DOHH2 (cell line): ENCODE results near the gene TNRC18.

Source experiments
- H3F3A ChIP-seq: fragments of 200-600 bp; sonication (generic), shearing (Covaris generic); 2 replicates; pipeline ENCODE4 v1.6.0; 2016; ENCODE audit warnings: antibody characterized with exemption, mild to moderate bottlenecking; ENCODE audit not compliant: control insufficient read depth, insufficient read depth
- H3K27ac ChIP-seq: fragments of 200-600 bp; sonication (generic); 2 replicates; pipeline ENCODE4 v1.5.1; 2014; ENCODE audit warnings: low read depth, mild to moderate bottlenecking, low read length, moderate library complexity
- H3K27me3 ChIP-seq: fragments of 200-600 bp; sonication (generic); 2 replicates; pipeline ENCODE4 v1.6.1; 2014; ENCODE audit warnings: mild to moderate bottlenecking, low read length, mixed read lengths; ENCODE audit not compliant: control insufficient read depth
- H3K36me3 ChIP-seq: fragments of 200-600 bp; sonication (generic); 2 replicates; pipeline ENCODE4 v1.6.1; 2014; ENCODE audit warnings: mild to moderate bottlenecking, low read length, moderate library complexity, mixed read lengths; ENCODE audit not compliant: control insufficient read depth
- H3K4me1 ChIP-seq: fragments of 200-600 bp; sonication (generic); 2 replicates; pipeline ENCODE4 v1.6.1; 2014; ENCODE audit warnings: mild to moderate bottlenecking, low read length, mixed read lengths; ENCODE audit not compliant: control insufficient read depth
- H3K4me2 ChIP-seq: fragments of 200-600 bp; sonication (generic); 2 replicates; pipeline ENCODE4 v1.6.0; 2014; ENCODE audit warnings: mild to moderate bottlenecking, low read length, moderate library complexity
- H3K4me3 ChIP-seq: fragments of 200-600 bp; sonication (generic); 2 replicates; pipeline ENCODE4 v1.5.1; 2014; ENCODE audit warnings: mild to moderate bottlenecking, low read length, mixed read lengths
- H3K79me2 ChIP-seq: fragments of 200-600 bp; sonication (generic); 2 replicates; pipeline ENCODE4 v1.6.1; 2014; ENCODE audit warnings: mild to moderate bottlenecking, low read length, mixed read lengths; ENCODE audit not compliant: control insufficient read depth
- H3K9me2 ChIP-seq: fragments of 200-600 bp; sonication (generic); replicated peaks from 2 replicates; pipeline ENCODE4 v1.6.1; 2014; ENCODE audit warnings: mild to moderate bottlenecking, low read length, mixed read lengths; ENCODE audit not compliant: control insufficient read depth
- H3K9me3 ChIP-seq: fragments of 200-600 bp; sonication (generic); 2 replicates; pipeline ENCODE4 v1.6.1; 2014; ENCODE audit warnings: antibody characterized with exemption, low read length, mixed read lengths; ENCODE audit not compliant: control insufficient read depth, insufficient read depth
- H4K20me1 ChIP-seq: fragments of 200-600 bp; sonication (generic); 2 replicates; pipeline ENCODE4 v1.6.0; 2014; ENCODE audit warnings: low read depth, mild to moderate bottlenecking, antibody characterized with exemption, low read length, moderate library complexity; ENCODE audit not compliant: control insufficient read depth, insufficient read depth
- EZH2phosphoT487 ChIP-seq: fragments of 200-600 bp; sonication (generic); IDR thresholded peaks from 2 replicates; pipeline ENCODE4 v1.6.1; 2017; ENCODE audit warnings: borderline replicate concordance, mild to moderate bottlenecking, antibody characterized with exemption, low read length, moderate library complexity, mixed read lengths
- TF ChIP-seq, protein P1 (sequence below): fragments of 200-600 bp; sonication (generic); IDR thresholded peaks from one replicate; pipeline ENCODE4 v1.5.1; 2014; ENCODE audit warnings: antibody characterized with exemption, mild to moderate bottlenecking, low read depth, low read length; ENCODE audit not compliant: poor library complexity, severe bottlenecking

TNRC18 gene

DNA sequence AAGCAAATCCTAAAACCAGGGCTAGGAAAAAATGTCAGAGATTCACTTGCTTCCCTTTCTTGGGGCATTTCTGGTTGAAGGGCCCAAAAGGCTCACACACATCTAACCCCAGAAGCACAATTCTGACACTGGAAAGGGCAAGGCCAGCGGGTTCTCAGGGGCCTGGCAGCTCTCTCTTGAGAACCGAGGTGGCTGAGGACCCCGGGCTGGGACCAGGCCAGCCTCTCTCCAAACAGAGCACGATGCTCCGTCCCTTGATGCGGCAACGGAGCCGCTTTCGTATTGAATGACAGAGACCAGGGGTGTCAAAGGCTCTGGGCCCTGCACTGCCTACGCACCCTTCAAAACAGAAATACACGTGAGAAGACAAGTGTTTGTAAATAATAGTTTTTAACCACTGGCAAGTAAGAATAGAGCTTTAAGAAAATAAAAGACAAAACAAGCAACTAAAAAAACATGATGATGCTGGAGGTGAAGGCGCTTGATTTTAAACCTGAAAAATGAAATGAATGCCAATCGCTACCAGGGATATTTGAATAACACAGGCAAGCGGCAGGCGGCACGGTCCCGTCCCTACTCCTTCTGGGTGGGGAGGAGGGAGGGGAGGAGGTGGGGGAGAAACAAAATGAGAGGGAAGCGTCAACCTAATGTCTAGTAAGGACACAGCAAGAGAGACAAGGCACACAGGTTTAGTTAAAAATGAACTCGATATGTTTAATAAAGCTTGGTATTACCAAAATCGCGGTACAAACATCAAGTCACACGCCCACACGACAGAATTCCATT is 72.8 kb downstream of the TNRC18 start:
- Histone ChIP-seq H3K4me1 (no peaks in the 10 kb centered on the region), H3K27me3 (no peaks in the 10 kb centered on the region), H3K79me2 (peaks cover 7% of the 10 kb centered on the region; the same call in 1 of the 2 replicates), H3K4me3 (no peak overlapping the region), H3K27ac (no peak overlapping the region), H4K20me1 (peaks cover 6% of the 10 kb centered on the region; the same call in 1 of the 2 replicates), H3K36me3 (peaks cover 3% of the 10 kb centered on the region; the same call in 1 of the 2 replicates), H3K4me2 (no peak overlapping the region), H3K9me3 (no peaks in the 10 kb centered on the region), H3K9me2 (no peaks in the 10 kb centered on the region), H3F3A (no peaks in the 10 kb centered on the region)
- TF ChIP-seq, protein P1, sequence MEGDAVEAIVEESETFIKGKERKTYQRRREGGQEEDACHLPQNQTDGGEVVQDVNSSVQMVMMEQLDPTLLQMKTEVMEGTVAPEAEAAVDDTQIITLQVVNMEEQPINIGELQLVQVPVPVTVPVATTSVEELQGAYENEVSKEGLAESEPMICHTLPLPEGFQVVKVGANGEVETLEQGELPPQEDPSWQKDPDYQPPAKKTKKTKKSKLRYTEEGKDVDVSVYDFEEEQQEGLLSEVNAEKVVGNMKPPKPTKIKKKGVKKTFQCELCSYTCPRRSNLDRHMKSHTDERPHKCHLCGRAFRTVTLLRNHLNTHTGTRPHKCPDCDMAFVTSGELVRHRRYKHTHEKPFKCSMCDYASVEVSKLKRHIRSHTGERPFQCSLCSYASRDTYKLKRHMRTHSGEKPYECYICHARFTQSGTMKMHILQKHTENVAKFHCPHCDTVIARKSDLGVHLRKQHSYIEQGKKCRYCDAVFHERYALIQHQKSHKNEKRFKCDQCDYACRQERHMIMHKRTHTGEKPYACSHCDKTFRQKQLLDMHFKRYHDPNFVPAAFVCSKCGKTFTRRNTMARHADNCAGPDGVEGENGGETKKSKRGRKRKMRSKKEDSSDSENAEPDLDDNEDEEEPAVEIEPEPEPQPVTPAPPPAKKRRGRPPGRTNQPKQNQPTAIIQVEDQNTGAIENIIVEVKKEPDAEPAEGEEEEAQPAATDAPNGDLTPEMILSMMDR, result no peak
- no peak for TF ChIP-seq EZH2phosphoT487

DNA sequence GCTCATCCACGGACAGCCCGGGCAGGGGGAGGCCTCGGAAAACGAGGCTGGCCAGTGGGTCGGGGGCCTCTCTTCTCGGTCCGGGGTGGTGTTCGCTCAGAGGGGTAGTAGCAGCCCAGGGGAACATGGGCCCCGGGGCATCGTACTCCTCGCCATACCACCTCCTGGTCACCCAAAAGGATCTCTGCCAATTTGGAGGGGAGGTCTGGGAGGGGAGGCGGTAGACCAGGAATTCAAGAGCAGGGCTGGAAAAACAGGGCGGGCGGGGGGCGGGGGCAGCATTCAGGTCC is 73.5 kb downstream of the TNRC18 start:
- Histone ChIP-seq H4K20me1 (peaks cover 6% of the 10 kb centered on the region; the same call in 1 of the 2 replicates), H3K27ac (no peak overlapping the region), H3K27me3 (no peaks in the 10 kb centered on the region), H3F3A (no peaks in the 10 kb centered on the region), H3K9me3 (no peaks in the 10 kb centered on the region), H3K4me2 (no peak overlapping the region), H3K9me2 (no peaks in the 10 kb centered on the region), H3K4me1 (no peaks in the 10 kb centered on the region), H3K79me2 (peaks cover 6% of the 10 kb centered on the region; the same call in 1 of the 2 replicates), H3K4me3 (no peak overlapping the region), H3K36me3 (peaks cover 3% of the 10 kb centered on the region; the same call in 1 of the 2 replicates)
- TF ChIP-seq, protein P1, result no peak
- TF ChIP-seq EZH2phosphoT487, result no peak

DNA sequence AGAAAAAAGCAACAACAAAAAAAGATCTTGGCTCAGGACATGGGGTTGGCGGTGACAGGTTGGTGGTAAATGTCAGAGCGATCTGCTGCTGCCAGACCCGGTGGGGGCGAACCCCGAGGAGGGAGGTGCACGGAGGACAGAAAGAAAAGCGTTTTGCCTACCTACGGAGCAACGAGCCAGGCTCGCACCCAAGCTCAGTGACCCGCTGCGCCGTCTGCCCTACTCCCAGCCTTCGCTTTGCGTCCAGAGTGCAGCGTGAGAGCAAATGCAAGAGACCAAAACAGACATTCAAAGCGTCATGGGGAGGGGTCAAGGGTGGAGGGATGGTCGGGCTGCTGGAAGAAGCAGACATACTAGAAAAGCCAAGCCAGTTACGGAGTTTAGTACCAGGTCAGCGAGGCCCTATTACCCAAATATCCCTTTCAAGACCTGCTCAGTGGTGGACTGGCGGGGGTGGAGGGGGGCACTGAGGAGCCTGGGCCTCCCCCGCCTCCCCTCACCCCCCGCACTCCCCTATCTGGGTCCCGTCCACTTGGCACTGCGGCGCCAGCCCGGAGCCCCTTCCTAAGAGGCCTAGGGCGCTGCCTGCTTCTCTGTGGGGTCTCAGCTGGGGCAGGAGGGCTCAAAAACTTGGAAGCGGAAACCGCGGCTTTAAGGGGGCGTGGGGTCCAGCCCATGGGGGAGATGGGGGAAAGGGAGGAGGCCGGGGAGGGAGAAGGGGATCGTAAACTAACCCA is 74.0 kb downstream of the TNRC18 start:
- no peaks in the 10 kb centered on the region for H3K9me3 ChIP-seq
- no peaks in the 10 kb centered on the region for H3K9me2 ChIP-seq
- H3K79me2 ChIP-seq, result peaks cover 5% of the 10 kb centered on the region; the same call in 1 of the 2 replicates
- H3K4me3 ChIP-seq, result no peak overlapping the region
- no peak overlapping the region for H3K4me2 ChIP-seq
- H3K4me1 ChIP-seq, result no peaks in the 10 kb centered on the region
- H3F3A ChIP-seq, result no peaks in the 10 kb centered on the region
- no peak overlapping the region for H3K27ac ChIP-seq
- peaks cover 1% of the 10 kb centered on the region; the same call in 1 of the 2 replicates for H3K36me3 ChIP-seq
- H4K20me1 ChIP-seq, result peaks cover 6% of the 10 kb centered on the region; the same call in 1 of the 2 replicates
- H3K27me3 ChIP-seq, result no peaks in the 10 kb centered on the region
- TF ChIP-seq, protein P1, result no peak
- no peak for TF ChIP-seq EZH2phosphoT487
